ENCODE results near the gene SNTG2. TPM values are rescaled to one million over a fixed set of nuclear protein-coding genes. Genes with fewer than 3 reads are reported as not detected.

The SNTG2 gene
- total RNA-seq, 1 experiment from 2014 or later, result 20.5 TPM

DNA sequence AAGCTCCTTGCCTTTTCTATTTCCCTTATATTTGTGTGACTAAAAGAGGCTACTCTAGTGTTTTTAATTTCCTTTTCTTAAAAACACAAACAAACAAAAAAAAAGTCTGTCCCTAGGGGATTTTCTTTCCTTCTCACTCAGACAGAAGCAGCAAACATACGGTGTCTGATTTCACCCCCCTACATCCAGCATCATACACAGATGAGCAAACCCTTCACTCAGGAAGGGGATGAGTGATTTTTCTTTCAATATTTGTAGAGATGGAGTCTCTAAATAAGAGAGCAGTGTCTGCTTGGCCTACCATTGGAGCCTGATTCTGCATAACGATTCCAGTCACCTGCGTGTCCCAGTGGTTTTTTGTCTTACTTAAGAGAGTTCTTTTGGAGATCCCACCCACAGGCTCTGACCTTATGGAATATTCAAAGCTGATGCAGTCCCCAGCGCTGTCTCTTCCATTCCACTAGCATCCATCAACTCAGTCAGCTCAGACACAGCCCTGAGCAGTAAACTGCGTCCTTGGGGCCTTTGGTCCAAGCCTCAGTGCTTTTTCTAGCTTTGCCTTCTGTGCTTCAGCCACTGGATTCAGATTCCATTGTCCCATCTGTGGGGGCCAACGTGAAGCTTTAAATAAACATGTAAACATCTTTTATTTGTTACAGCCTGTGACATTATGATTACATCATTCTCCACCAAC lies 410.1 kb downstream of the SNTG2 start:
- CTCF ChIA-PET, result no interaction called here
- no peak overlapping the region for H3K27ac Mint-ChIP-seq

DNA sequence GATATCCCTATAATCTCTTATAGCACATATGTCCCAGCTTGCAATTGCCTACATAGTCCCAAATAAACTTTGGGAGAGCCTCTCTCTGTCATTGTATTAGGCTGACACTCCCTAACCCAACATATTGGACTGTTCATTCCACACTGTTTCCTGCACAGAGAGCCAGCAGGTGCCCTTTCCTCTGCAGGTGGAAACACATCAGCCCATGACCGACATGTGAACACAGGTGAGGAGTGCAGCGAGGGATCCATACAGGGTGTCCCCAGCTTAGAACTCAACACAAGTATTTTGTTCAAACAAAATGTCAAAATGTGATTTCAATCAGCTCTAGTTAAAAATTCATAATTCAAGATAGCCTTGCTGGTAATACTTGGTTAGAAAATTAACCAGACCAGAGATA lies 412.7 kb downstream of the SNTG2 start:
- POLR2A ChIA-PET, result no interaction called here
- TF ChIP-seq ZNF423 (CRISPR knock-in tag; IDR thresholded peaks at IDR 0.05) (no peak), KAT7 (CRISPR knock-in tag; IDR thresholded peaks at IDR 0.05; ENCODE audit: borderline replicate concordance) (no peak), JUN (CRISPR knock-in tag; IDR thresholded peaks at IDR 0.05) (no peak), GTF2I (CRISPR knock-in tag; conservative IDR thresholded peaks at IDR 0.05) (no peak), ZNF121 (CRISPR knock-in tag; IDR thresholded peaks at IDR 0.05) (no peak), CREB1 (CRISPR knock-in tag; IDR thresholded peaks at IDR 0.05) (no peak)
- TF ChIP-seq, protein P1, sequence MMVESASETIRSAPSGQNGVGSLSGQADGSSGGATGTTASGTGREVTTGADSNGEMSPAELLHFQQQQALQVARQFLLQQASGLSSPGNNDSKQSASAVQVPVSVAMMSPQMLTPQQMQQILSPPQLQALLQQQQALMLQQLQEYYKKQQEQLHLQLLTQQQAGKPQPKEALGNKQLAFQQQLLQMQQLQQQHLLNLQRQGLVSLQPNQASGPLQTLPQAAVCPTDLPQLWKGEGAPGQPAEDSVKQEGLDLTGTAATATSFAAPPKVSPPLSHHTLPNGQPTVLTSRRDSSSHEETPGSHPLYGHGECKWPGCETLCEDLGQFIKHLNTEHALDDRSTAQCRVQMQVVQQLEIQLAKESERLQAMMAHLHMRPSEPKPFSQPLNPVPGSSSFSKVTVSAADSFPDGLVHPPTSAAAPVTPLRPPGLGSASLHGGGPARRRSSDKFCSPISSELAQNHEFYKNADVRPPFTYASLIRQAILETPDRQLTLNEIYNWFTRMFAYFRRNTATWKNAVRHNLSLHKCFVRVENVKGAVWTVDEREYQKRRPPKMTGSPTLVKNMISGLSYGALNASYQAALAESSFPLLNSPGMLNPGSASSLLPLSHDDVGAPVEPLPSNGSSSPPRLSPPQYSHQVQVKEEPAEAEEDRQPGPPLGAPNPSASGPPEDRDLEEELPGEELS (CRISPR knock-in tag; IDR thresholded peaks at IDR 0.05), result no peak
- TF ChIP-seq, protein P2, sequence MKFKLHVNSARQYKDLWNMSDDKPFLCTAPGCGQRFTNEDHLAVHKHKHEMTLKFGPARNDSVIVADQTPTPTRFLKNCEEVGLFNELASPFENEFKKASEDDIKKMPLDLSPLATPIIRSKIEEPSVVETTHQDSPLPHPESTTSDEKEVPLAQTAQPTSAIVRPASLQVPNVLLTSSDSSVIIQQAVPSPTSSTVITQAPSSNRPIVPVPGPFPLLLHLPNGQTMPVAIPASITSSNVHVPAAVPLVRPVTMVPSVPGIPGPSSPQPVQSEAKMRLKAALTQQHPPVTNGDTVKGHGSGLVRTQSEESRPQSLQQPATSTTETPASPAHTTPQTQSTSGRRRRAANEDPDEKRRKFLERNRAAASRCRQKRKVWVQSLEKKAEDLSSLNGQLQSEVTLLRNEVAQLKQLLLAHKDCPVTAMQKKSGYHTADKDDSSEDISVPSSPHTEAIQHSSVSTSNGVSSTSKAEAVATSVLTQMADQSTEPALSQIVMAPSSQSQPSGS (CRISPR knock-in tag; IDR thresholded peaks at IDR 0.05; ENCODE audit: borderline replicate concordance, low read depth), result no peak
- TF ChIP-seq, protein P3, sequence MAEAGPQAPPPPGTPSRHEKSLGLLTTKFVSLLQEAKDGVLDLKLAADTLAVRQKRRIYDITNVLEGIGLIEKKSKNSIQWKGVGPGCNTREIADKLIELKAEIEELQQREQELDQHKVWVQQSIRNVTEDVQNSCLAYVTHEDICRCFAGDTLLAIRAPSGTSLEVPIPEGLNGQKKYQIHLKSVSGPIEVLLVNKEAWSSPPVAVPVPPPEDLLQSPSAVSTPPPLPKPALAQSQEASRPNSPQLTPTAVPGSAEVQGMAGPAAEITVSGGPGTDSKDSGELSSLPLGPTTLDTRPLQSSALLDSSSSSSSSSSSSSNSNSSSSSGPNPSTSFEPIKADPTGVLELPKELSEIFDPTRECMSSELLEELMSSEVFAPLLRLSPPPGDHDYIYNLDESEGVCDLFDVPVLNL (CRISPR knock-in tag; IDR thresholded peaks at IDR 0.05; ENCODE audit: borderline replicate concordance, low read depth), result no peak
- Mint-ChIP-seq H3K9me3 (peaks cover 9% of the 10 kb centered on the region), H3K4me3 (no peak overlapping the region), H3K27ac (no peak overlapping the region), H3K36me3 (peaks cover 6% of the 10 kb centered on the region), H3K27me3 (ENCODE audit: low read depth) (no peaks in the 10 kb centered on the region), H3K4me1 (peaks cover 12% of the 10 kb centered on the region)
- no peak for ATAC-seq
- CTCF ChIA-PET, result no interaction called here
- no peak for DNase-seq (ENCODE audit: low spot score)

More for the DNA sequence above, 410.1 kb downstream of the SNTG2 start:
- TF ChIP-seq, protein P4, sequence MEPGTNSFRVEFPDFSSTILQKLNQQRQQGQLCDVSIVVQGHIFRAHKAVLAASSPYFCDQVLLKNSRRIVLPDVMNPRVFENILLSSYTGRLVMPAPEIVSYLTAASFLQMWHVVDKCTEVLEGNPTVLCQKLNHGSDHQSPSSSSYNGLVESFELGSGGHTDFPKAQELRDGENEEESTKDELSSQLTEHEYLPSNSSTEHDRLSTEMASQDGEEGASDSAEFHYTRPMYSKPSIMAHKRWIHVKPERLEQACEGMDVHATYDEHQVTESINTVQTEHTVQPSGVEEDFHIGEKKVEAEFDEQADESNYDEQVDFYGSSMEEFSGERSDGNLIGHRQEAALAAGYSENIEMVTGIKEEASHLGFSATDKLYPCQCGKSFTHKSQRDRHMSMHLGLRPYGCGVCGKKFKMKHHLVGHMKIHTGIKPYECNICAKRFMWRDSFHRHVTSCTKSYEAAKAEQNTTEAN (CRISPR knock-in tag; IDR thresholded peaks at IDR 0.05), result no peak
- TF ChIP-seq, protein P5, sequence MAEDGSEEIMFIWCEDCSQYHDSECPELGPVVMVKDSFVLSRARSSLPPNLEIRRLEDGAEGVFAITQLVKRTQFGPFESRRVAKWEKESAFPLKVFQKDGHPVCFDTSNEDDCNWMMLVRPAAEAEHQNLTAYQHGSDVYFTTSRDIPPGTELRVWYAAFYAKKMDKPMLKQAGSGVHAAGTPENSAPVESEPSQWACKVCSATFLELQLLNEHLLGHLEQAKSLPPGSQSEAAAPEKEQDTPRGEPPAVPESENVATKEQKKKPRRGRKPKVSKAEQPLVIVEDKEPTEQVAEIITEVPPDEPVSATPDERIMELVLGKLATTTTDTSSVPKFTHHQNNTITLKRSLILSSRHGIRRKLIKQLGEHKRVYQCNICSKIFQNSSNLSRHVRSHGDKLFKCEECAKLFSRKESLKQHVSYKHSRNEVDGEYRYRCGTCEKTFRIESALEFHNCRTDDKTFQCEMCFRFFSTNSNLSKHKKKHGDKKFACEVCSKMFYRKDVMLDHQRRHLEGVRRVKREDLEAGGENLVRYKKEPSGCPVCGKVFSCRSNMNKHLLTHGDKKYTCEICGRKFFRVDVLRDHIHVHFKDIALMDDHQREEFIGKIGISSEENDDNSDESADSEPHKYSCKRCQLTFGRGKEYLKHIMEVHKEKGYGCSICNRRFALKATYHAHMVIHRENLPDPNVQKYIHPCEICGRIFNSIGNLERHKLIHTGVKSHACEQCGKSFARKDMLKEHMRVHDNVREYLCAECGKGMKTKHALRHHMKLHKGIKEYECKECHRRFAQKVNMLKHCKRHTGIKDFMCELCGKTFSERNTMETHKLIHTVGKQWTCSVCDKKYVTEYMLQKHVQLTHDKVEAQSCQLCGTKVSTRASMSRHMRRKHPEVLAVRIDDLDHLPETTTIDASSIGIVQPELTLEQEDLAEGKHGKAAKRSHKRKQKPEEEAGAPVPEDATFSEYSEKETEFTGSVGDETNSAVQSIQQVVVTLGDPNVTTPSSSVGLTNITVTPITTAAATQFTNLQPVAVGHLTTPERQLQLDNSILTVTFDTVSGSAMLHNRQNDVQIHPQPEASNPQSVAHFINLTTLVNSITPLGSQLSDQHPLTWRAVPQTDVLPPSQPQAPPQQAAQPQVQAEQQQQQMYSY (CRISPR knock-in tag; IDR thresholded peaks at IDR 0.05), result no peak
- DNase-seq (ENCODE audit: low spot score) (no peak), ATAC-seq (no peak)
- H3K4me1 Mint-ChIP-seq, result peaks cover 12% of the 10 kb centered on the region
- POLR2A ChIA-PET, result no interaction called here
- H3K4me3 Mint-ChIP-seq, result no peak overlapping the region
- H3K36me3 Mint-ChIP-seq, result peaks cover 6% of the 10 kb centered on the region
- peaks cover 9% of the 10 kb centered on the region for H3K9me3 Mint-ChIP-seq
- no peaks in the 10 kb centered on the region for H3K27me3 Mint-ChIP-seq (ENCODE audit: low read depth)
